ENCODE results near the gene ARHGAP29. TPM values are rescaled to one million over a fixed set of nuclear protein-coding genes. Genes with fewer than 3 reads are reported as not detected.

Gene ARHGAP29
- total RNA-seq, 4 donors from 2014 or later = 4.1 to 8.9 (median 5.4) TPM

GRCh38 chr1:94273111-94273510 lies 35.7 kb upstream of the ARHGAP29 start:
- whole genome bisulfite sequencing, 2 donors (ENCODE audit: low coverage in 1 of 2) = 75 to 77% methylated on average over 4 of the region's 4 CpGs
- Histone ChIP-seq H3K4me1 (peaks cover 0 to 5% (median 0%) of the 10 kb centered on the region in 4 donors), H3K27me3 (no peaks in the 10 kb centered on the region), H3K36me3 (no peaks in the 10 kb centered on the region), H3K4me3 (no peak overlapping the region), H3K9me3 (no peaks in the 10 kb centered on the region), H3K27ac (no peak overlapping the region)
- TF ChIP-seq POLR2AphosphoS5 (IDR thresholded peaks at IDR 0.05) = no peak
- no peak for TF ChIP-seq POLR2A (IDR thresholded peaks at IDR 0.05)
- no peak for TF ChIP-seq CTCF (IDR thresholded peaks at IDR 0.05)
- no peak for TF ChIP-seq EP300 (IDR thresholded peaks at IDR 0.05; ENCODE audit: low read depth)
- in situ Hi-C loops (cut with MboI; ENCODE audit: low pct_ligation_motif_present in 1 of 4, low pct_unique_long_range_greater_than_20kb in 1 of 4, low sequenced_read_pairs in 3 of 4) = no loop called here
- intact Hi-C loops (cut with DNase I; ENCODE audit: low total_unique reads) = no loop called here
- DNase-seq = no peak

GRCh38 chr1:94272388-94272787 lies 35.0 kb upstream of the ARHGAP29 start:
- Histone ChIP-seq H3K9me3 (no peaks in the 10 kb centered on the region), H3K4me3 (no peak overlapping the region), H3K27me3 (no peaks in the 10 kb centered on the region), H3K4me1 (peaks cover 0 to 5% (median 0%) of the 10 kb centered on the region in 4 donors), H3K36me3 (no peaks in the 10 kb centered on the region), H3K27ac (no peak overlapping the region)
- TF ChIP-seq POLR2AphosphoS5 (IDR thresholded peaks at IDR 0.05) (no peak), CTCF (IDR thresholded peaks at IDR 0.05) (no peak), EP300 (IDR thresholded peaks at IDR 0.05; ENCODE audit: low read depth) (no peak), POLR2A (IDR thresholded peaks at IDR 0.05) (no peak)
- WGBS, 2 donors (ENCODE audit: low coverage in 1 of 2) = 57 to 68% methylated on average over 1 of the region's 1 CpG
- intact Hi-C loops (cut with DNase I; ENCODE audit: low total_unique reads) (no loop called here), in situ Hi-C loops (cut with MboI; ENCODE audit: low pct_ligation_motif_present in 1 of 4, low pct_unique_long_range_greater_than_20kb in 1 of 4, low sequenced_read_pairs in 3 of 4) (no loop called here)
- DNase-seq = no peak

- Histone ChIP-seq H3K36me3 (no peaks in the 10 kb centered on the region), H3K27ac (no peak overlapping the region), H3K27me3 (no peaks in the 10 kb centered on the region), H3K4me1 (peaks cover 0 to 5% (median 0%) of the 10 kb centered on the region in 4 donors), H3K9me3 (no peaks in the 10 kb centered on the region), H3K4me3 (no peak overlapping the region)
- WGBS, 2 donors (ENCODE audit: low coverage in 1 of 2) = 71 to 81% methylated on average over 2 of the region's 2 CpGs
- TF ChIP-seq POLR2A (IDR thresholded peaks at IDR 0.05) (no peak), CTCF (IDR thresholded peaks at IDR 0.05) (no peak), EP300 (IDR thresholded peaks at IDR 0.05; ENCODE audit: low read depth) (no peak), POLR2AphosphoS5 (IDR thresholded peaks at IDR 0.05) (no peak)
- DNase-seq = no peak
- intact Hi-C loops (cut with DNase I; ENCODE audit: low total_unique reads) = no loop called here
- in situ Hi-C loops (cut with MboI; ENCODE audit: low pct_ligation_motif_present in 1 of 4, low pct_unique_long_range_greater_than_20kb in 1 of 4, low sequenced_read_pairs in 3 of 4) = no loop called here
These were observed 34.0 kb upstream of the ARHGAP29 start for GRCh38 chr1:94271373-94271772.

- no peak overlapping the region for H3K4me3 ChIP-seq
- WGBS, 2 donors (ENCODE audit: low coverage in 1 of 2) = 95% methylated on average over 2 of the region's 2 CpGs; no CpG with 5 or more reads in 1 of the 2 donors
- peaks cover 0 to 5% (median 0%) of the 10 kb centered on the region in 4 donors for H3K4me1 ChIP-seq
- no peaks in the 10 kb centered on the region for H3K9me3 ChIP-seq
- no peaks in the 10 kb centered on the region for H3K27me3 ChIP-seq
- H3K27ac ChIP-seq = no peak overlapping the region
- intact Hi-C loops (cut with DNase I; ENCODE audit: low total_unique reads) = no loop called here
- in situ Hi-C loops (cut with MboI; ENCODE audit: low pct_ligation_motif_present in 1 of 4, low pct_unique_long_range_greater_than_20kb in 1 of 4, low sequenced_read_pairs in 3 of 4) = no loop called here
- DNase-seq = no peak
- TF ChIP-seq POLR2AphosphoS5 (IDR thresholded peaks at IDR 0.05) (no peak), EP300 (IDR thresholded peaks at IDR 0.05; ENCODE audit: low read depth) (no peak), CTCF (IDR thresholded peaks at IDR 0.05) (no peak), POLR2A (IDR thresholded peaks at IDR 0.05) (no peak)
- H3K36me3 ChIP-seq = no peaks in the 10 kb centered on the region
These were observed 33.4 kb upstream of the ARHGAP29 start for GRCh38 chr1:94270801-94271203.
